Activated CD4-positive, alpha-beta T cell treated with anti-CD3 and anti-CD28 coated beads, Interleukin-10, Interleukin-2, amounts not matched to agents 100 ng/mL and 50 ng/mL, durations not matched to agents 16 hours and 8 hours (primary cell): ENCODE measurements around the gene ATP5PO.
"Not testable (repeated sequence)": the region's sequence is repeated elsewhere in the genome, so short reads cannot be mapped to it uniquely, and the experiment has no call there.

Experiments used
- DNase-seq: peaks from one replicate; pipeline ENCODE4 v3.0.0-alpha.2; 2020

The ATP5PO gene

DNA sequence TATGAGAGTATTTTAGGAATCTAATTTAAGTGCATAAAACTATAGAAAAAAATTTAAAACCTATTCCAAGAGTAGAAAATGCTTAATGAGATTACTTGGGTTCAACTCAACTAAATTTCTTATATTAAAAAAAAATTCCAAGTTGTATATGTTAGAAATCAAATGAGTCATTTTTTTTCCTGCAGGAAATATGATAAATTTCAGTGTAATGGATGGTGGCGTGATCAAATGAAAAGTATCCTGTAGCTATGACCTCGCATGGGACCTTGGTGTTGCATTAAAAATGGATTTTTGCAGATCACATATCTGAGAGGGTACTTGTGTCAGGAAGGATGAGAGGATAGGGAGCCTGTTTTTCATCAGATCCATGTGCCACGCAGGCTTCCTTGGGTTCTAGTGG is 17.9 kb downstream of the ATP5PO start:
- DNase-seq = no peak

DNA sequence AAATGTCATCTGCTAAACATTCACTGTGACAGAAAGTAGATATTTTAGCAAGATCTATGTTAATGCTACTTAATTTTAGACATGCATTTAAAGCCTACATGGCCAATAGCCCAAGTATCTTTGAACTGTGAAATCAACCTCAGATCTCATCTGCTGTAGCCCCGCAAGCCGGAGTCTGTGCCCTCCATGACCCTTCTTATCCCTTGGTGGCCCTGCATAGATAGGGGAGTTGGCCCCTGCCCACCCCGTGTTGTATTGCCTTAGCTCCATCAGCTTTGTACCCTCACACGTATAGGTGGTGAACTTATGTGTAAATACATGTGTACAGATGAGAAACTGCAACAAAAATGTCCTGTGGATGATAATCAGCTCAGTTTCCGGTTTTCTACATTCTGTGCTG is 18.5 kb downstream of the ATP5PO start:
- no peak for DNase-seq

DNA sequence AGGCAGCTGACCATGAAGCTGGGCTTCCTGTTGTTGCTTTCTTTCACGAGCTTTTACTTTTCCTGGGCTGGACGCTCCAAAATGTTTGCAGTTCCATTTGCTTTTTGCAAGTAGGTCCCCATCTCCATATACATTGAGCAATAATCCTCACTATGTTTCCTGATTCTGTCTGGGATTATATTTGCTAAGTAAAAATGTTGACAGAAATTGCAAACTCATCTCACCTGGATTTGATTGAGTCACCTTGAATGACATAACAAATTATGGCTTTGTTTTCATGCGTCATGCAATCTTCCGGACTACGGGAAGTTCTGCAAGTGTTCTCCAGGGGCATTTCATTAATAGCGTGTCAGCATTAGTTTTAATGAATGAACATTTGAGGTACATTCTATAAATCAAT is 18.9 kb downstream of the ATP5PO start:
- no peak for DNase-seq

DNA sequence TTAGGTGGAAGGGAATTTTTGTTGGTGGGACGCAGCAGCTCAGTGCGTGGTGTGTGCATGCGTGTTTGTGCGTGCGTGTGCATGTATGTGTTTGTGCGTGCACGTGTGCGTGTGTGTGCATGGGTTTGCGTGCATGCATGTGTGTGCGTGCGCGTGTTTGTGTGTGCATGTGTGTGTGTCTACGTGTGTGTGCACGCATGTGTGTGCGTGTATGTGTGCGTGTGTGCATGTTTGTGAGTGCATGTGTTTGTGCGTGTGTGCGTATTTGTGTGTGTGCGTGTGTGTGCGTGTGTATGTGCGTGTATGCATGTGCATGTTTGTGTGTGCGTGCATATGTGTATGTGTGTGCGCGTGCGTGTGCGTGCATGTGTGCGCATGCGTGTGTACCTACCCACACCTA is 20.2 kb downstream of the ATP5PO start:
- no peak for DNase-seq

DNA sequence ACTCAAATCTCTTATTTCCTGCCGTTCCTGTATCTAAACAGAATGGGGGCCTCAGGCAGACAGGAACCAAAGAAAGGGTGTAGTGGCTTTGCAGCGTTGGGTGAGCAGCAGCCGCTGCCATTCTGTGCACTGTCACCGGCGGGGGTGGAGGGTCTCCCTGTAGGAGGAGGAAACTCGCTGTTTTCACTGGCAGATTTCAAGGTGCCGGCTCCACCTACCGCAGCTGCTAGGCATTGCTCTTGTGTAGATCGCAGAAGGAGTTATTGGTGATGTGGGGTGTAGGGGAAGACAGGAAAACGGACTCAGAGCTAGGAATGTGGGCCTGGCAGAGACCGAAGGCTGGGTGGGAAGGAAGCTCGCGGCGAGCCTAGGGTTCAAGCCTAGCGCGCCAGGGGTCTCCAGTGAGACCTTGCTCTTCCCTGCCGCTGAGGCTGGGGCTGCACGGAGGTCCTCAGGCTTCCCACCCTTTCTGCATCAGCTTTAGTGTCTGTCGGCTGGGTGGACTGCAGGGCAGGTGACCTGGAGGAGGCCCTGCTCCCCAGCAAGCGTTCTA is 20.8 kb downstream of the ATP5PO start:
- DNase-seq = peak; percentile 66

DNA sequence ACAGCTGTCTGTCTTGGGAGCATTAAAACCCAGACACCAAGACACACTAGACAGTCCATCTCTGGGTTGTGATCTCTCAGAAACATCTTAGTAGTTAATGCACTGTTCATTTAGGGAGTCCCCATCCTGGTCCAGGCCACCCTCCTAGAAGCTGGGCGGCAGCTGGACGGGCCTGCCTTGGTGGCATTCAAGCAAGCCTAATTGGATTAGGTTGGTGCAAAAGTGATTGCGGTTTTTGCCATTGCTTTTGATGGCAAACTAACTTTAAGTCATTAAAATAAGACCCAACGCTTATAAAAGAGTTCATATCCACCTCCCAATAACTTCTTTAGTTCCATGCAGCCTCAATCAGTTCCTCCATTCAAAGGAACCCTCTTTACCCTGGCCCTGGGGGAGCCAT is 21.7 kb downstream of the ATP5PO start:
- DNase-seq = no peak

DNA sequence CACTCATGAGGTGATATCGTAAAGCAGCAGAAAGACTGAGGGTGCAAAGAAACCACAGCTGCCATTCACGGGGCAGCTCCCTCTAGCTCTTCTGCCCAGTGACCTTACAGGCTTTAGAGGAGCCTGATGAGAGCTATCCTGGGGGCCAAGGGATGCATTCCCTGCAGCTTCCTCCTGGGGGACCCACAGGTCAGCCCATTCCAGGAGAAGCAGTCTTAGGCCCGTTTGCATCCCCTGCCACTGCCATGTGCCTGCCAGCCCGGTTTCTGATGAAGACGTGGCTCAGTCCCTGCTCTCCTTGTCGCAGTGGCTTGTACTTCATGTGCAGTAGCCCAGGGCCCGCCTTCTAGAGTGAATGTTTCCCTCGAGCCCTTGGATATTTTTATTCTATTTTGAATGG is 22.8 kb downstream of the ATP5PO start:
- DNase-seq = no peak

DNA sequence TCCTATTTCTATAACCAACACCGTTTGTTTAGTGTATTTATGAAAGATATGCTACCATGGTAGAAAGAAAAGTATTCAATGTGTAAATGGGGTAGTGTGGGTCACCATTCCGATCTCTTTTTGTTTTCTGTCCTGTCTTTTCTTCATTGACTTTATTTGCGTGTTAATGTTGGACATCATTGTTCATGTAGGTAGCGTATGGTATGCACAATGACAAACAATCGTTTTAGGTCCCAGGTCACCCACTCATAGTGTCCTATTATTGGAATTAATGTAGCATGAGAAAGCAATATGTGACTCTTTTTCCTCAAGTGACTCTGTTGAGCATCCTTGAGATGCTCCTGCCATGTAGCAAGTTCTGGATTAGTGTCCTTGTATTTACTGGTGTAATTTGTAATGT is 25.4 kb downstream of the ATP5PO start:
- no peak for DNase-seq

DNA sequence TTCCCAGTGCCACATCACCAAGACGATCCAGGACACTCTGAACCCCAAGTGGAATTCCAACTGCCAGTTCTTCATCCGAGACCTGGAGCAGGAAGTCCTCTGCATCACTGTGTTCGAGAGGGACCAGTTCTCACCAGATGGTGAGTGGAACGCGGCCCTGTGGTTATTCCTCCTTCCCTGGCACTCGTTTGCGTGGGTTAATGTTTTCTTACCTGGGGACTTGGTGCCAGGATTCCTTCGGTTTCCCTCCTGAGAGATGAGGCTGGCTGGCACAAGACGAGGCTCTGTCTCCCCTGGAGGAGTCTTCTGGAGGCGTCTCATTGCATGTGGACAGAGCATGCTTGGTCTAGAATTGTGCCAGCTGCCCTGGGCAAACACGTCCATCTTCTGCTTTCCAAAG is 29.3 kb downstream of the ATP5PO start:
- DNase-seq = no peak

DNA sequence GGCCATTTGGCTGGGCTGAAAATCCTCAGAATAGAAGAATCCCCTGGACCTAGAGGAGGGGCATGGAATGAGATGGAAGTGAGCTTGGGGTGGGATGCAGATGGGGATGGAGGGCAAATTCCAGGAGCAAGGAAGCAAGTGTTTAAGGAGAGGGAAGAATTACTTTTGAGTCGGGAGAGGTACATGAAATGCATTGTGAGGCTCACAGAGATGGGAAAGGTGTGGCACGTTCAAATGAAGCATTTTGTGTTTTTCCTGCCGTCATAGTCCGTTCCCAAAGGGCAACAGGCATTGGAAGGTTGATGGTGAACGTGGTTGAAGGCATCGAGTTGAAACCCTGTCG is 30.5 kb downstream of the ATP5PO start:
- DNase-seq = no peak

DNA sequence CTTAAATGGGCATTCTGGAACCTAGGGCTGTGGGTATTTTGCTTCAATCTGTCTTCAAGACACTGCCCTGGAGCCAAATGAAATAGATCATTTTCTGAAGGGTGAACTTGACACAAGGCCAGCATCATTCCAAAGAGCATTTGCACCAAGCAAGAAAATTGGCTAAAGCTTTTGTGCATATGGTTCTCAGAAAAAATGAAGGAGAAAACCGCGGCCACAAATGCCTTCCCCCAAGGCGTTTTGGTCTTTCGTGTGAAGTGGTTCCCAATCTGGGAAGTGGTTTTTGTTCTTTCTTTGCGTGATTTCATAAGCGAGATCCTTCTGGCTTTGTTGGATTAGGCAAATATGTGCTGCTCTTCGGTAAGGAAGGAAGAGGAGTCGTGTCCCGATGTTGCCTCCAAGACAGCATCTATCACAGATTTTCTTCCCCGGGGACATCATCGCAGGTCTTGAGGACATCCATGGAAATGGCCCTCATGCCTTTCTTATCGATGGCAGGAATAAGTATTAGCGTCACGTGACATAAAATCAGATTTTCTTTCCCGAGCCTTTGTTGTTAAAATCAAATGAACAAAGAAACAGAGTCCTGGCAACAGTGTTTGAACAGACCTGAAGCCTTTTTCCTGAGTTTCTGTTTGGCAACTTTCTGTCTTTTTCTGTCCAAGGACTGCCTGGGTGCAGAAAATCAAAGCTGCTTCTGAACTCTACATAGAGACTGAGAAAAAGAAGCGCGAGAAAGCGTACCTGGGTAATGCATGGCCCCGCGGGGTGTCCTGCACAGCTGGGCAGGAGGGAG is 31.0 kb downstream of the ATP5PO start:
- no peak for DNase-seq

DNA sequence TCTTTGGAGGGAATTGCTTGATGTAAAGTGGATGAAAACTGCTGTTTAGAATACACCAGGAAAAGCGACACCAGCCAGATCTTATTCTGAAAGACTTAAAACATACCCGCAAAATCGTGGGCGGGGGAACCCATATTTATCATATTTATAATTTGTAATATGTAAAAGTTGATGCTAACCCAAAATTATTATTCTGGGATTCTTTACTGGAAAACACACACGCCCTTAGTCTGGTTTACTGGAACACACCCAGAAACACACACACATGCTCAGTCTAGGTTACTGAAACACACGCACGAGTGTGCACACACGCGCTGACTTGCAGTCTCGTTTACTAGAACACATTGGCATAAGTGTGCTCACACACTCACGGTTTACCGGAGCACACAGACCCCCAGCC is 32.5 kb downstream of the ATP5PO start:
- no peak for DNase-seq

DNA sequence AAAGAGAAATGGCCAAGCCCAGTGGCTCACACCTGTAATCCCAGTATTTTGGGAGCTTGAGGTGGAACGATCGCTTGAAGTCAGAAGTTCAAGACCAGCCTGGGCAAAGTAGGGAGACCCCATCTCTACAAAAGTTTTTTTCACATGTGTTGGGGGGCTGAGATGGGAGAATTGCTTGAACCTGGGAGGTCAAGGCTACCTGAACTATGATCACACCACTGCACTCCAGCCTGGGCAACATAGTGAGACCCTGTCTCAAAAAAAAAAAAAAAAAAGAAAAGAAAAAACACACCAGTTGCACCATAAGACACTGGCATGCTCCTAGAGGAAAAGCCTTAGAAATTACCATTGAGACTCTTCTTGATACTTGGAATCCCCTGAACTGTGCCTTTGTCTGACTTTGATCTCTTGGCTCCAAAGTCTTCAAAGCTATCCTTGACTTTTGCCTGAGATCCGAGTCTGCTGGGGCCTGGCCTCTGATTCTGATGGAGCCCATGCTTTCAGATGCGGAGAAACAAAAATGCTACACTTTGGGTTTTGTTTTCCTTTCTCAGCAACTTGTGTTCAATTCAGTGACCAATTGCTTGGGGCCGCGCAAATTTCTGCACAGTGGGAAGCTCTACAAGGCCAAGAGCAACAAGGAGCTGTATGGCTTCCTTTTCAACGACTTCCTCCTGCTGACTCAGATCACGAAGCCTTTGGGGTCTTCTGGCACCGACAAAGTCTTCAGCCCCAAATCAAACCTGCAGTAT is 33.7 kb downstream of the ATP5PO start:
- no peak for DNase-seq

DNA sequence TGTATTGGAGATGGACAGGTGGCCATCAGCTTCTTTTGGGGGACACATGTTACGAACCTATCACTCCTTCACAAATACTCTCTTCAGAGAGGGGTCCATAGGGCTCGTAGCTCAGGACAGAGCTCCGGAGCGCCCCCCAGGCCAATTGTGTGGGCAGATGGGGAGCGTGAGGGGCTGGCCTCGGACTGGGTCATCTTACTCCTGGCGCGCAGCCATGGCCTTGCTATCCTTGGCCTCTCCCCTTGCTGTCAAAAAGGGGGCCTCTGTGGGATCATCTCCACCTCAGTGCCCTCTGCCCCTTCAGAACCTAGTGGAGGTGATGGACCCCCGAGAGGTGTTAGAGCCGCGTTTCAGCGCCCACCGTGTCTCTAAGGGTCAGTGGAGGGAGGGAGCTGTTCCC is 35.0 kb downstream of the ATP5PO start:
- no peak for DNase-seq

DNA sequence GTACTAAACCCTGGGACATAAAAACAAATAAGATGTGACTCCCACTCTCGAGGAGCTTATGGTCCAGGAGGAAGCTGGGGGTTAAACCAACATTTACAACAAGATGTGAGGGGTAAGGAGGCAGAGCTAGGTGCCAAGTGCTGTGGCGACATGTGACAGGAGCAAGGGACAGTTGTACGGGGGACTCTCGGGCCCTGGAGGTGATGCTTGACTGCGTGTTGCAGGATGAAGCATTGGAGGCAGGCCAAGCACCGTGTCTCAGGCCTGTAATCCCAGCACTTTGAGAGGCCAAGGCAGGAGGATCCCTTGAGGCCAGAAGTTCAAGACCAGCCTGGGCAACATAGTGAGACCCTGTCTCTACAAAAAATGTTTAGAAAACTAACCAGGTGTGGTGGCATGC is 36.8 kb downstream of the ATP5PO start:
- DNase-seq = no peak

DNA sequence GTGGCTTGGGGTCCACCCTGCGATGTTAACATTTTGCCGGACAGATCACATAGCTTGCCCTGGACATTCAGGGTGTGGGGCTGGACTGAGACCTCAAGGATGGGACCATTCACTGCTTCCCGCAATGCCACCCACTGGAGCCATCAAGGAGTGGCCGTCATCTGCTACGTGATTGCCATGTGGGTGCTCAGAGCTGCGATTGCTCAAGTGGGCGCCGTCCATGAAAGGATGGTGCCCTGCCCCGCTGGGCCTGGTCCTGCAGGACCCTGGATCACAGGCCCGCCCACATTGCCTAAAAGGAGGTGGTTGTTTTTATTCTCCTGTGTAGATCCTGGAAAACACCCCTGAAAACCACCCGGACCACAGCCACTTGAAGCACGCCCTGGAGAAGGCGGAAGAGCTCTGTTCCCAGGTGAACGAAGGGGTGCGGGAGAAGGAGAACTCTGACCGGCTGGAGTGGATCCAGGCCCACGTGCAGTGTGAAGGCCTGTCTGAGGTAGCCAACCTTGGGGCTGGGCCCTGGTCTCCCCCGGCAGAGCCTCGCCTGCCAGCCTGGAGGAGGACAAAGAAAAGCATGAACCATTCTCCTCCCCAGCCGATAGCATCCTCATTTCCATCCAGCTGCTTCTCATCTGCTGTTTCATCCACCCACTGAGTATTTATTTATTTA is 40.4 kb downstream of the ATP5PO start:
- DNase-seq = no peak

DNA sequence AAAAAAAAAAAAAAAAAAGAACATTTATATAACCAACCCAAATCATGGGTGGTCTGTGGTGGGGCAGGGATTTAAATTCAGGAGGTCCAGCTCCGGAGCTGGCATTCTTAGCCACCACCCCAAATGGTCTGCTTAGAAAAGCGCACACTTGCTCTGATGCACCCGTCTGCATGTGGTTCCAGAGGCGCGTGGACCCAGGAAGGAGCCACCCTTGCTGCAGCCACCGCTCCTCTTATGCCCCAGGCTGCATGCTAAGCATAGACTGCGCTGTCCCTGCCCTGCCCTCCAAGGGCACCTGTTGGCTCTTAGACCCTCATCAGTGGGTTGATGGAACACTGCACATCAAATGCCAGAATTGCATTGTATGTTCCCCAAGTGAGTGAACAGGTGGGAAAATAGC is 41.4 kb downstream of the ATP5PO start:
- DNase-seq = no peak

DNA sequence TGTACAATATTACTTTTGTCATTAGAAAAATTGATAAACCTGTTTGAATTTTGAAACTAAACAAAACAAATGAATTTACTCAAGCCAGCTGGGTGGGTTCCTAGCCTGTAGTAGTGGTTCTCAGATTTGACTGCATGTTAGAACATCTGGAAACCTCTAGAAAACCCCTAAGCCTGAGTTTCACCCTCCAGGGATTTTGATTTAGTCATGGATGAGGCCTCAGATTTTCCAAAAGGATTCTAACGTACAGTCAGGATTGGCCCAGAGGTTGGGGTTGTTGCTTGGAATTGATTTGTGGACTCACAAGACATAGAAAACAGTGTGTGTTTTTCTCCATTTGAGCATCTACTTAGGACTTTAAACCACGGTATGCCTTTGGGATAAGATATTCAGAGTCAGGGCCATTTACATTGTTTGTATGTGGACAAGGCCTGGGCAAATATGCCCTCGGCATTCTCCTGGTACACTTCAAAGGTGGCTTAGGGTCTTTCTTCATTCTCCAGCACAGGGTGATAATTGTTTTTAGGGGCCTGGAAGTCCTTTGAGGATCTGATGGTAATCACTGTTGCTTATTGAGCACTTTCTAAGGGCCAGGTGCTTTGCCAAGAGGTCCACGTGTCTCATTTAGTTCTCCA is 42.6 kb downstream of the ATP5PO start:
- no peak for DNase-seq

DNA sequence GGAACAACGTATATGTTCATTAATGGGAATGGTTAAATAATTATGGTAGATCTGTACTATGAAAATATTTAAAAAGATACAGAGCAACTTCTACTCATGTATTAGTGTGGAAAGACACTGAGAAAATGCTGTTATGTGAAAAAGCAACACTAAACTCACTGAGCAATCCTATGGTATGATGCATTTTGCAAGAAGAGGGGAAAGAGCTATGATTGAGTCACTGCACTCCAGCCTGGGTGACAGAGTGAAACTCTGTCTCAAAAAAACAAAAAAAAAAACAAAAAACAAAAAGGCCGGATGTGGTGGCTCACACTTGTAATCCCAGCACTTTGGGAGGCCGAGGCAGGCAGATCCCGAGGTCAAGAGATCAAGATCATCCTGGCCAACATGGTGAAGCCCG is 44.4 kb downstream of the ATP5PO start:
- DNase-seq = no peak

DNA sequence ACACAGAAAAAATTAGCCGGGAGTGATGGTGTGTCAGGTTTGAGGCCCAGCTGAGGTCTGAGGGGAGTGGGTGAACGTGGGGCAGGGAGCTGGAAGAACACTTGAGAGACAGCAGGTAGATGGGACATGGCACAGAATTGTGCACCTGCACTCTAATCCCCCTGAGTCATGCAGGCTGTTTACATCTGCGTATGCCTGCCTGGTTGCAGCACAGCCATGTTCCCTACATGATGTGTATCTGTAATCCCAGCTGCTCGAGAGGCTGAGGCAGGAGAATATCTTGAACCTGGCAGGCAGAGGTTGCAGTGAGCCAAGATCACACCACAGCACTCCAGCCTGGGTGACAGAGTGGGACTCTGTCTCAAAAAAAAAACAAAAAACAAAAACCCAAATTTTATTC is 44.8 kb downstream of the ATP5PO start:
- no peak for DNase-seq

DNA sequence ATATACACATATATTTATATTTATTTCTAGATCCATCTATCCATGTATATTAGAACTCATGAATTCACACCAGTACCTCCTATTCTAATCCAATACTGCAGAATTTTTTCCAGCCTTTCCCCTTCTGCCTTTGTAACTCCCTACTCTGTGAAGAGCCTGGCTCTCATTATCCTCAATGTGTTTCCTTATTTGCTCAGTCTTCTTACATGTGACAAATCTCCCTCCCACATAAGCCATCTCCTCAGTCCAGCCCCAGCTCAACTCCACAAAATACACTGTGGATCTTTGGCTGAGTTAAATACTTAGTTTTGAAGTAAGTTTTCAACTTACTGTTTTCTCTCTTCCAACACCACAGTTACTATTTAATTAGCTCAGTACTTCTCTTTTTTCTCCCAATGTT is 45.7 kb downstream of the ATP5PO start:
- DNase-seq = no peak

DNA sequence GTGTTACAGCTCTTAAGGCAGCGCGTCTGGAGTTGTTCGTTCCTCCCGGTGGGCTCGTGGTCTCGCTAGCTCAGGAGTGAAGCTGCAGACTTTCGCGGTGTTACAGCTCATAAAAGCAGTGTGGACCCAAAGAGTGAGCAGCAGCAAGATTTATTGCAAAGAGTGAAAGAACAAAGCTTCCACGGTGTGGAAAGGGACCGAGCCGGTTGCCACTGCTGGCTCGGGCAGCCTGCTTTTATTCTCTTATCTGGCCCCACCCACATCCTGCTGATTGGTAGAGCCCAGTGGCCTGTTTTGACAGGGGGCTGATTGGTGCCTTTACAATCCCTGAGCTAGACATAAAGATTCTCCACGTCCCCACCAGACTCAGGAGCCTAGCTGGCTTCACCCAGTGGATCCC is 47.7 kb downstream of the ATP5PO start:
- not testable (repeated sequence) for DNase-seq

DNA sequence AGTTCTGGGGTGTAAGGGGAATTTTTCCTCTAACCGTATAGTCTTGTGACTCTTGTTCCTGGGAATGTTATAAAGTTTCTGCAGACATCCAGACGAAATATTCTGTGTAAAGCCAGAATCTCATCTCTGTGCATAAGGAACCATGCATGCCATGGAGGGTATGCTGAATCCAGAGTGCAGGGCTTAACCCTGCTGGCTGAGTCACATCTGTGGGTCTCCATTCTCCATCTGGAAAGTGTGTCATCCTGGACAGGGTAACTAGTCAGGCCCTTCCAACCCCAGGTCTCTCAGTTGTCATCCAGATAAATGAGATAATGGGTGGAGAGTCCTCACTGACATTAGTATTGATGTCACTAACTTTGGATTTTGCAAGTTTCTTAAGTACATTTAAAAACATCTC is 48.8 kb downstream of the ATP5PO start:
- DNase-seq = no peak
